ENCODE measurements around the gene GNG2.

Gene GNG2

DNA sequence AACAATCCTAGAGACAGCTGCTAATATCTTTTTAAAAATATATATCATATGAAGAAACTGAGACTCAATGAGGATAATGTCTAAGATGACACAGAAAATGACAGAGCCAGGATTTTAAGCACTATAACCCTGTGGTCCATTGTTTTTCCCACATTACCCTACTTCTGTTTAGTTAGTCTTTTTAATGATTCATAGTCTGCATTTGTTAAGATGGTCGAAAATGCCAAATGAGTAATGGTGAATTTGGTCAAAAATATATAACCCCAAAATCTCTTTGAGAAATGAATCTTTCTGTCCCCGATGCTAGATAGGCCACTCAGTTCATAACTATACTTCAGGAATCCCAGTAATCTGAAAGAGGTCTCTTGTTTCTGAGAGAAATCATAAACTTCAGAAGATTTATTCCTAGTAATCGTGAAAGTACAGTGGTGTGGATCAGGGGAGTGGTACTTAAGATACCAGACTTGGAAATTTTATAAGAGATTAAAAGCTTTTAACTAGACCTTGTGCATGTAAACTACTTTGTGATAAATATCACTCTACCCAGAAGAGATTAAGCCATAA lies 139.7 kb downstream of the GNG2 start:
- peak; percentile 69 for DNase-seq

DNA sequence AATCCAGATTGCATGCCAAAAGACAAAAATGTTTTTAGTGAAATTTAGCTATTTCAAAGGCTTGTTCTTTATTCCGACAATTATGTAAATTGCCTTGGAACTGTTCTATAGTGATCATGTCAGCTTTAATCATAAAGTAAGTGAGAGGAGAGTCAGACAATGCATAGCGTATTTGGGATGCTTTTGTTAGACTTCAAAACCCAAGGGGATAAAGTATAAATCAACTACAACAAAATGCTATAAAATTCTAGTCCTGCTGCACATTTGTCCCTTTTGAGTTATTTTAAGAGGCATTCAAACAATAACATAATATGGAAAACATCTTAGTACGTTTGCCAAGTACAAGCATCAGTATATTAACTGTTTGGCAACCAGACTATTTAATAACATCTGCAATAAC lies 140.3 kb downstream of the GNG2 start:
- DNase-seq = no peak

DNA sequence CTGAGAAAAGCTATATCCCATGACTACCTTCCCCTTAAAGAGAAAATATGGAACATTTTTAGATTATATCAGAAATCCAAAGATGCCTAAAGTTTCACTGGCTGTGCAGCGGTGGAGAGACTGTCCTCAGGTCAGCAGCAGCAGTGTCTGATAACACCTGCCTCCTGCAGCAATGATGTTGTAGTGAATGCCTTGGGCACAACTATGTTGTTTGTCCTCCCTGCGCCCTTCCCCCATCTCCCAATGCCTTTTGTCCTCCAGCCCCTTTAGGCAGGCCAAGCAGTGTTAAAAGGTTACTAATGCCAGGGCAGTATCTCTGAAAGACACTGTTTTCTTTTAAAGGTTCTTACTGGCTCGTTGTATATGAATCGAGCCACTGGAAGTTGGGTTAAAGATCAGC lies 142.1 kb downstream of the GNG2 start:
- DNase-seq = no peak

DNA sequence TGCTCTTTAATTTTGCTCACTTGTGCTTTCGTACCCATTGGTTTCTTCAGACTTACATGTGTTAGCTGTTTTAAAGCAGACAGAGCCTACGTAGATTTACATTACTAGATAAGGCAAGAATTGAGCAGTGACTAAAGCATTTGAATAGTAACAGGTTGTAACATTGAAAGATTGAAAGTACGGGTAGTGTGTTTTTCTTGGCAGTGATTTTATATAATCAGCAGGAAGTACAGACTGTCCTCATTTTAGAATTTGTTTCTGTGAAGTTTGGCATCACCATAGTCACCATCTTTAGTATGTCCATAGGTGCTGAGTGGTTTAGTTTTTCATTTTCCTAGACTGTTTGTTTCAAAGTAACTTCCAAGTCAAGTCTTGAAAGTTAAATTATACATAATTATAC lies 142.9 kb downstream of the GNG2 start:
- peak; percentile 36 for DNase-seq

DNA sequence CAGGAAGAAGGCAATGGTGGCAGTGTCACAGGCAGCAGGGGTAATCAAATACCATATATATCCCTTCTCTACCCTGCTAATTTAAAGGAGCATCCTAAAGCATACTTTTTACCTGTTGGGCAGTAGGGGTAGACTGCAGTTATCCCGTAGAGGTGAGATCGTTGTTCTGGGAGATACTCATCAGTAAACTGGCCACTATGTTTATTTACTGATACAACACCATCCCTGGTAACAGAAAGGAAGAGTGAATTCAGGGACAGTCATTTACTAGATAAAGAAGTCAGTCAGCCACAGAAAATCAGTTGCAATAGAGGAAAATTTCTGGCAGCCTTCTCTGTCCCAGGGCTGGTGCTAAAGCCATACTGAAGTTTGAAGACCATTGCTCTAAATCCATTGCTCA lies 145.2 kb downstream of the GNG2 start:
- no peak for DNase-seq

DNA sequence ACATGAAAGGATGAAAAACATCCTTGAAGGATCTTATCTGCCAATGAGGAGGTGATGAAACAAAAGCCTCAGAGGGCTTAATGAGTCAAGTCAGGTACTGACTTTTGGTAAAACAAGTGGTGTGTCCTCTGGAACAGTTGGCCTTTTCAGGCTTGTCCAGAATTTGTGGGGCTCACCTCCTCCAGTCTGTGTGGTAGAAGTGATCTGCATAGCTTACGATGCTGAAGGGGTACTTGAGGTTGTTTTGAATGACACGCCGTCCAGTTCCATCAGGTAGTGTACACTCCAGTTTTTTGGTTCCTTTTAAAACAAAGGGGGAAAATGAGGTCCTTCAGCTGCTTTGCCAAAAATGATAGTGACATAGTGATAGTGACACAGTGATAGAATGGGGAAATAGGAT lies 145.9 kb downstream of the GNG2 start:
- DNase-seq = no peak

DNA sequence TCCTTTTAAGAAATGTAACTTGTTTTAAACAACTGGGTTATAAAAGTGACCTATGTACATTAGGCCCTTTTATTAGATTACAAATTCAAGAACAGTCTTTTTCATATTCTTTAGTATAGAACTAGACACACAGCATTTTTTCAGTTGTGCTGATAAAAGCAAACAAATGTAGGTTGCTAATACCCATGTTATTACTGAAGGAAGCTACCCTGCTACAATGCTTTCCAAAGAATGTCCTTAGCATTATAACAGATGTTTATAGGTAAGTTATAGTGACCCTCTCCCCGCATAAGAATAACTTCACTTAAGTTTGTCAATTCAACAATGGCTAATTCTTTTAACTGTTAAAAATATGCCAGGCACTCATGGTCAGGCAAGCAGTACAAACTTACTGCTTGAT lies 146.8 kb downstream of the GNG2 start:
- no peak for DNase-seq

DNA sequence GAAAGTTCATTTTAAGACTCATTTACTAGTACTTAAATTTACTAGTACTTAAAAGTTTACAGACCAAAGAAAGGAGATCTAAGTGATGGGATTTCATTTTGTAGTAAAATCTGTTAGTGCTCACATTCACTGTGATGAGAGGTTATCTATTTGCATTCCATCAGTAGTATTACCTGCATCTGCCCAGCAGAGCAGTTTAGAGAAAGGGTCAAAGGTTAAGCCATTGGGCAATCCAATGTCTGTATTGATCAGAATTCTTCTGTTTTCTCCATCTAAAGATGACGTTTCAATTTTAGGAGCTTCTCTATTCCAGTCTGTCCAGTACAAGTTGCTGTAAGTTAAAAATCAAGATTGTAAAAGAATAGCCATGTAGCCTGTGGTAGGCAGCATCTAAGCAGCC lies 147.2 kb downstream of the GNG2 start:
- DNase-seq = no peak

DNA sequence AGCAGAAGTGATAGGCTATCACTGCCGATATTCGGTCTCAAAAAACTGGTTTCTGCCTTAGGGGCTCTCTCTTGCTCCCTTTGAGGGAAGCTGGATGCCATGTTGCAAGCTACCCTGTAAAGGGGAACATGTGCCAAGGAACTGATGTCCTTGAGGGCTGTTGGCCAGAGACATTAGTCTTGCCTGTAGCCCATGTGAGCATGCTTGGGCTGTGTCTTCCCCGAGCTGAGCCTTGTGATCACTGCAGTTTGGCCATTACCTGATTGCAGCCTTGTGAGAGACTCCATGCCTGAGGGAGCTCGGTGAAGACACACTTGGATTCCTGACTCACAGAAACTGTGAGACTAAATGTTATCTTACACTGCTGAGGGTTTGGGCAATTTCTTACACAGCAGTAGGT lies 147.7 kb downstream of the GNG2 start:
- DNase-seq = no peak

DNA sequence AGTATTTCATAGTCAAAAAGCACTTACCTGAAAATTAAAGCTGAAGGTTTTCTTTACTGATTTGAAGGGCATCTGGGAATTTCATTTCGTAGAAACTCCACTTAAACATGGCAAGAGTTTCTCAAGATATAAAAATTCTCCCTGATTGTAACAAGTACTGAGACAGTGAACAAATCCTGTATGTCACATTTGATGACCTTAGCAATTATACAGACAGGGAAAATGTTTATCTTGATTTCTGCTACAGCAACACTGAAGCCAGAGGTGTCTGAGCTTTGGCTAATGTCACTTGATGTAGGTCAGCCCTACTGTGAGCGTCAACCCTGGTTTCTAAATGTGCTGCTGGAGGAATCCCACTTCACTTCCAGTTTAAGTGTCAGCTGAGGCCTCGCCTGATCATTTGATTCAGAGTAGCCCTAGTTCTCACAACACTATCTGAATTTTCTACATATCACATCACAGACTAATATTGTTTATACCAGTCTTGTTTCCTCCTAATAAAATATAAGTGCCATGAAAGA lies 149.8 kb downstream of the GNG2 start:
- DNase-seq = no peak

DNA sequence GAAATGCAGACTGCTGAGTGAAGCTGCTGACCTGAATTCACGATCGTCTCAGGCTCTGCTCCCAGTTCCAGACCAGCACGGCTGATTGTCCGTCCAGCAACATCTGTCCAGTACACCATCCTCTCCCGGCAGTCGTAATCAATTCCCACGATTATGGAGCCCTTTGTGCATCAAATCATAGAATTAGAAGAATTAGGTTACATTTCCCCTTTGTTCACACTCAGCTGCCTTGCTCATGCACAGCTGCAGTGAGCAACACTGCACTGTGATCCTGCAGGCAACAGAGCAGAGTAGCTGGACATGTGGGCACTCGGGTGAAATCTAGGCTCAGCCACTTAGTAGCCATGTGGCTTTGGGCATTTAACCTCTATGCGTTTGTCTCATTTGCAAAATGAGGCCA lies 151.1 kb downstream of the GNG2 start:
- DNase-seq = no peak

DNA sequence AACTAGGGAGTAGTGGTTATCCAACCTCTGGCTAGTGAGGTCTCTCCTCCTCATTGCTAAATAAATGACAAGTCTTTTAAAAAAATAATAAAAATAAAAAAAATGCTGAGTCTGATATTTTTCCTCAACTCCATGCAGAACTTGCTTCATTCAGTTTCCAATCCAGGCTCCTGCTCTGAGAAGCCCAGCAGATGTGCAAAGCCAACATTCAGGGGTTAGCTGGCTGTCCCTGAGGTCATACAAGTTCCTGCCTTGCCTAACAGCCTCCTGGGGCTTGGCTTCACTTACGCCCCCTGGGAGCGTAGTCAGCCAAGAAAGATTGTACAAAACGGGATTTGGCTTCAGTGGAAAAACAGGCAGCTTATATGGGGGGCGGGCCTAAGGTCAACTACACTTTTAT lies 152.2 kb downstream of the GNG2 start:
- DNase-seq = peak; percentile 30

DNA sequence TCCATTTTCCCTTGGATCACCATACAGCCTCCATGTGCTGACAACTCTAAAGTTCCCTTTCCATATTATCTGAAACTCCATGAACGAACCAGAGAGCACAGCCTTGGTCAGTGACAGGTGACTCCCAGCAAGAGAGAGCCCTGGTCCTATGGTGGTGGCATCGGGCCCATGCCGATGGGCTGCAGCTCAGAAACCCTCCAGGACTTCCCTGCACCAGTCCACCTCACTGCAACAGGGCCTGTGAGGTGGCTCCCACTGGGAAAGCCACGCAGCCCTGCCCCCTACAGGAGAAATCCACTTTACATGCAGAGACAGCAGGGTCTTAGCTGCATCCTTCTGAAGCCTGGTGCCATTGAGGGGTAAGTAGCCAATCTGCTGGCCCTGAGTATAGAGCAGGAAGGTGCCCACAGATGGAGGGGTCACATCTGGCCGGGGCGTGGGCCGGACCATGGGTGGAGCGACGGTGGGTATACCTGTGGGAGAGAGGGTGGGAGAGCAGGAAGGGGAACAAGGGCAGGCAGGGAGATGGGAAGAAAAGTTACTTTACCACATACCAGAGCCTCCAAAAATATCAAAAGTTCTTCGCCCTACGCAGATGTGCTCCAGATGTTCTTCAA lies 153.7 kb downstream of the GNG2 start:
- no peak for DNase-seq

DNA sequence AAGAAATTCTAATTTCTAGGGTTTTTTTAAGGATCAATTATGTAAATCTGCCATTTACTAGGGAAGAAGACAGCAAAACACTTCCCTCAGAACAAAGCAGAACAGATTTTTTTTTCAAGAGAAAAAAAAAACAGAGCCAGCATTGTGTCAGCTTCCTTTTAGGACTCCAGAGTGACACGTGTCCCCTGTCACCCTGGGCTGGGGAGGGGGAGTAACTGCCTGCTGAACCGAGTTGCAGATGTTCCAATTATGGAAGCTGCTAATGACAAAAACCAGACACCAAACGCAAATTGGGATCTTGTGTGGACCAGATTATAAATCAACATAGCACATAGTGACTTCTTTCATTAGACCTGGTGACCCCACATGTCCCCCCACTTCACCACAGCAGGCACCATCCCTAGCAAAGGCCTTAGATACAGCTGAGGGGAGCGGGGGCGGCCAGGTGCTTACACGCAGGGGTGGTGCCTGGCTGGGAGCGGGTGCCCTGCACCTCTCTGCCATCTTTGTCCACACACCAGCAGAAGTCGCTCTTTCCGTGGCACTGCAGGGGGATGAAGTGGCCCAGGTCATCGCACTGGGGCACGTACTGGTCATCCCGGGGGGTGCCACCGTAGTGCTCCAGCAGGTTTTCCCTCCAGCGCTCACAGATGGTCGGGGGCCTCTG lies 154.3 kb downstream of the GNG2 start:
- DNase-seq = no peak

DNA sequence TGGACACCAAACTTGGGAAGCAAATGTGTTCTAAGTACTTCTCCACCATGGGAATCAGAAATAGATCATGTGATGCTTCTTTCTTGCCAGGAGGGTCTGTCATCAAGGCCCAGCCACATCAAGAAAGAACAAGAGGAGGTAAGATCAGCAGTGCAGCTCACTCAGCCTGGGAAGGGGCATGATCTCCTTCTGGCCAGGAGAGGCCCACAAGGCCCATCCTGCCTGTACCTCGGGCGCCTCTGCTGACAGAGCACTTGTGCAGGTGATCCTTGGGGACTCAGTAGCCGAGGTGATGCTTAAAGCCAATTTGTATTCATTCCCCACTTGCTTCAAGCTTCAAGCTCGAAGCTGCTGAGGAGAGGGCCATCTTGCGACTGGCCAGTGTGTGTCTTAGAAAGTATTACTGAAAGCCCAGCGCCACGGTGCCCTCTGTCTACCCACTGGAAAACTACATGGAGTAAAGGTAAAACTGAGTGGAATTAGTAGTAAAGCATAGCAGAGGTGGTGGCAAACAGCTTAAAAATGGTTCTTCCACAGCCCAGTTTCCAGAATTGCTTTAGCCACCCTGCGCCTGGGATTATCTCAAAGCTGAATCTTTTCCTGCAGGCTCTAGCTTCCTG lies 155.1 kb downstream of the GNG2 start:
- peak; percentile 46 for DNase-seq

DNA sequence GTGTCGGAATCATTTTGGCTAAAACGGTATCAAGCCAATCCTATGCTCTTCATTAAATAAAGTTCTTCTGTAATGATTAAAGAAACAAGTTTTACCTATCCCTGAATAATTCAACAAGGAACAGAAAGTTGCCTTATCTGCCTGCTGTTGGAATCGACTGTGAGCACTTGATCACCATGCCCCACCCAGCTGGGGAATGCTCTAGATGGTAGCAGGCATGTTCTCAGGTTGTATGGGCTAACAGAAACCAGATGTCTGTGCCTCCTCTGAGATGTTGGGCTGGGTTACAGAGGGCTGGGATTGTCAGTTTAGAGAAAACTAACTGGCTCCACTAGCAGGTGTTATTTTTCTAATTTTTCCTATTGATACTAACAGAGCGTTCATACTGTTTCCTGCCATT lies 157.8 kb downstream of the GNG2 start:
- no peak for DNase-seq

DNA sequence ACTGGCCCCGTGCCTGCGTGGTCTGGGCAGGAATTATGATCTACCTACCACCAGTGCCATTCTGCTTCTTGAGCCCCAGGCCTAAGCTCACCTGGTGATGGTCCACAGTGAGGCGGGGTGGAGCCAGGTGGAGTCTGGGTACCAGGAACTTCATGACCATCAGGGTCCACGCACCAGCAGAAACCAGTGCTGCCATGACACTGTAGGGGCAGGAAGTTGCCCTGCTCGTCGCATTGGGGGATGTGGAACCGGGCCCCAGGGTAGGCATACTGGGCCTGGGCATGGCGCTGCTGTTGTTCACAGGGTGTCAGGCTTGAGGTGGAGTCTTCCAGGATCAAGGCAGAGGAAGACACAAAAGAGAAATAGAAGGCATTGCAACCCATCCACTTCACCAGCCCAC lies 158.6 kb downstream of the GNG2 start:
- DNase-seq = no peak

Measured in HCEC 1CT (cell line).